Neural progenitor cell (in vitro differentiated cells): ENCODE data around the gene NEU3. TPM values are rescaled to one million over a fixed set of nuclear protein-coding genes. Genes with fewer than 3 reads are reported as not detected.

Experiments
- DNase-seq: peaks from one replicate; pipeline ENCODE4 v3.0.0-alpha.2; 2016; ENCODE audit warnings: low spot score
- H2AFZ ChIP-seq: fragments of 200-600 bp; sonication (generic); replicated peaks from 2 replicates; pipeline ENCODE4 v1.6.1; 2016; ENCODE audit warnings: antibody characterized with exemption
- H3F3A ChIP-seq: fragments of 200-600 bp; sonication (generic); 2 replicates; pipeline ENCODE4 v1.6.1; 2016; ENCODE audit warnings: antibody characterized with exemption, low read depth
- H3K27ac ChIP-seq: fragments of 200-600 bp; sonication (generic); 2 replicates; pipeline ENCODE4 v1.5.1; 2016; ENCODE audit warnings: mild to moderate bottlenecking
- H3K27me3 ChIP-seq: fragments of 200-600 bp; sonication (generic); 2 replicates; pipeline ENCODE4 v1.6.1; 2016; ENCODE audit warnings: mild to moderate bottlenecking, moderate library complexity
- H3K36me3 ChIP-seq: fragments of 200-600 bp; sonication (generic); 2 replicates; pipeline ENCODE4 v1.5.1; 2016
- H3K4me1 ChIP-seq: fragments of 200-600 bp; sonication (generic); 2 replicates; pipeline ENCODE4 v1.6.1; 2016; ENCODE audit warnings: mixed run types
- H3K4me2 ChIP-seq: fragments of 200-600 bp; sonication (generic); 2 replicates; pipeline ENCODE4 v1.6.1; 2016
- H3K4me3 ChIP-seq: fragments of 200-600 bp; sonication (generic); 2 replicates; pipeline ENCODE4 v1.5.1; 2016
- H3K79me2 ChIP-seq: fragments of 200-600 bp; sonication (generic); 2 replicates; pipeline ENCODE4 v1.6.1; 2016; ENCODE audit warnings: low read depth
- H3K9ac ChIP-seq: fragments of 200-600 bp; sonication (generic); 2 replicates; pipeline ENCODE4 v1.6.1; 2016
- H3K9me3 ChIP-seq: fragments of 200-600 bp; sonication (generic); 2 replicates; pipeline ENCODE4 v1.5.1; 2016; ENCODE audit warnings: low read depth
- H4K20me1 ChIP-seq: fragments of 200-600 bp; sonication (generic); 2 replicates; pipeline ENCODE4 v1.6.1; 2016; ENCODE audit warnings: low read depth
- H3K27ac Mint-ChIP-seq: 3 replicates; pipeline ENCODE4 v1.8.0; 2021; ENCODE audit warnings: mixed read lengths
- H3K27me3 Mint-ChIP-seq: 2 replicates; pipeline ENCODE4 v1.8.0; 2022; ENCODE audit warnings: low read depth, mild to moderate bottlenecking, inconsistent platforms, moderate library complexity, mixed read lengths; ENCODE audit not compliant: insufficient read depth
- H3K36me3 Mint-ChIP-seq: 3 replicates; pipeline ENCODE4 v1.8.0; 2021; ENCODE audit warnings: mixed read lengths
- H3K4me1 Mint-ChIP-seq: 3 replicates; pipeline ENCODE4 v1.8.0; 2021; ENCODE audit warnings: mixed read lengths
- H3K4me3 Mint-ChIP-seq: 3 replicates; pipeline ENCODE4 v1.8.0; 2021; ENCODE audit warnings: mild to moderate bottlenecking, moderate library complexity, mixed read lengths
- H3K9me3 Mint-ChIP-seq: 3 replicates; pipeline ENCODE4 v1.8.0; 2020; ENCODE audit warnings: mixed read lengths
- CTCF ChIP-seq: fragments of 200-600 bp; sonication (generic); IDR thresholded peaks from 2 replicates; pipeline ENCODE4 v1.5.1; 2017; ENCODE audit warnings: antibody characterized with exemption, mild to moderate bottlenecking
- EZH2 ChIP-seq: fragments of 200-600 bp; sonication (generic); IDR thresholded peaks from 2 replicates; pipeline ENCODE4 v1.6.1; 2017; ENCODE audit warnings: antibody characterized with exemption, mild to moderate bottlenecking, moderate library complexity
- EZH2phosphoT487 ChIP-seq: fragments of 200-600 bp; sonication (generic); IDR thresholded peaks from 2 replicates; pipeline ENCODE4 v1.6.1; 2017; ENCODE audit warnings: antibody characterized with exemption
- total RNA-seq: library from RNA; depleted of rRNA; stranded (reverse); fragments of >200 nt; gene quantifications from 2 replicates; pipeline ENCODE4 v1.2.3, GENCODE V29; 2015; ENCODE audit warnings: low replicate concordance

The NEU3 gene
- total RNA-seq, 1 donor from 2014 or later: 12.4 TPM

- Mint-ChIP-seq H3K27ac (no peak overlapping the region), H3K36me3 (no peaks in the 10 kb centered on the region), H3K27me3 (no peaks in the 10 kb centered on the region), H3K4me1 (no peaks in the 10 kb centered on the region), H3K4me3 (no peak overlapping the region), H3K9me3 (peaks cover 12% of the 10 kb centered on the region)
- Histone ChIP-seq H2AFZ (no peak overlapping the region), H3K27me3 (no peaks in the 10 kb centered on the region), H3K27ac (no peak overlapping the region), H4K20me1 (no peaks in the 10 kb centered on the region), H3F3A (no peaks in the 10 kb centered on the region), H3K9ac (no peak overlapping the region), H3K36me3 (no peaks in the 10 kb centered on the region), H3K79me2 (no peaks in the 10 kb centered on the region), H3K4me3 (no peak overlapping the region), H3K4me2 (no peak overlapping the region), H3K9me3 (peaks cover 5% of the 10 kb centered on the region), H3K4me1 (no peaks in the 10 kb centered on the region)
- DNase-seq: no peak
- TF ChIP-seq EZH2phosphoT487 (no peak), CTCF (no peak), EZH2 (no peak)
Observed at GRCh38 chr11:75056814-75057213, 68.1 kb downstream of the NEU3 start.

GRCh38 chr11:75059299-75059698 lies 70.6 kb downstream of the NEU3 start:
- Histone ChIP-seq H3K4me1 (no peaks in the 10 kb centered on the region), H3K9me3 (no peaks in the 10 kb centered on the region), H4K20me1 (no peaks in the 10 kb centered on the region), H3K79me2 (no peaks in the 10 kb centered on the region), H3K4me2 (no peak overlapping the region), H2AFZ (no peak overlapping the region), H3K36me3 (no peaks in the 10 kb centered on the region), H3K4me3 (no peak overlapping the region), H3K9ac (no peak overlapping the region), H3F3A (no peaks in the 10 kb centered on the region), H3K27ac (no peak overlapping the region), H3K27me3 (no peaks in the 10 kb centered on the region)
- H3K4me3 Mint-ChIP-seq: no peak overlapping the region
- no peaks in the 10 kb centered on the region for H3K36me3 Mint-ChIP-seq
- no peak for TF ChIP-seq EZH2
- no peak for TF ChIP-seq CTCF
- no peak for TF ChIP-seq EZH2phosphoT487
- no peak for DNase-seq
- no peaks in the 10 kb centered on the region for H3K4me1 Mint-ChIP-seq
- H3K27ac Mint-ChIP-seq: no peak overlapping the region
- H3K27me3 Mint-ChIP-seq: no peaks in the 10 kb centered on the region
- no peaks in the 10 kb centered on the region for H3K9me3 Mint-ChIP-seq

GRCh38 chr11:75063741-75064314 lies 75.1 kb downstream of the NEU3 start:
- Histone ChIP-seq H3K36me3 (no peaks in the 10 kb centered on the region), H3K4me1 (no peaks in the 10 kb centered on the region), H3K27me3 (no peaks in the 10 kb centered on the region), H3K9ac (no peak overlapping the region), H3F3A (no peaks in the 10 kb centered on the region), H3K4me2 (no peak overlapping the region), H3K9me3 (no peaks in the 10 kb centered on the region), H2AFZ (no peak overlapping the region), H3K4me3 (no peak overlapping the region), H4K20me1 (no peaks in the 10 kb centered on the region), H3K27ac (no peak overlapping the region), H3K79me2 (no peaks in the 10 kb centered on the region)
- TF ChIP-seq CTCF (no peak), EZH2 (no peak), EZH2phosphoT487 (no peak)
- Mint-ChIP-seq H3K4me1 (no peaks in the 10 kb centered on the region), H3K36me3 (no peaks in the 10 kb centered on the region), H3K4me3 (no peak overlapping the region), H3K27me3 (no peaks in the 10 kb centered on the region), H3K9me3 (no peaks in the 10 kb centered on the region), H3K27ac (no peak overlapping the region)
- DNase-seq: no peak
